Astrocyte (in vitro differentiated cells and primary cell): ENCODE results near the gene GRK5.

Experiments used
- EZH2 ChIP-seq: IDR thresholded peaks from 2 replicates; pipeline ENCODE4 v1.6.1; 2012; ENCODE audit warnings: mild to moderate bottlenecking, low read length, inconsistent platforms; ENCODE audit not compliant: insufficient read depth
- TF ChIP-seq, protein P1 (sequence below): IDR thresholded peaks from 2 replicates; pipeline ENCODE4 v1.5.1; 2011; ENCODE audit warnings: low read depth, mild to moderate bottlenecking, inconsistent platforms, low read length, moderate library complexity; ENCODE audit not compliant: insufficient read depth

DNA sequence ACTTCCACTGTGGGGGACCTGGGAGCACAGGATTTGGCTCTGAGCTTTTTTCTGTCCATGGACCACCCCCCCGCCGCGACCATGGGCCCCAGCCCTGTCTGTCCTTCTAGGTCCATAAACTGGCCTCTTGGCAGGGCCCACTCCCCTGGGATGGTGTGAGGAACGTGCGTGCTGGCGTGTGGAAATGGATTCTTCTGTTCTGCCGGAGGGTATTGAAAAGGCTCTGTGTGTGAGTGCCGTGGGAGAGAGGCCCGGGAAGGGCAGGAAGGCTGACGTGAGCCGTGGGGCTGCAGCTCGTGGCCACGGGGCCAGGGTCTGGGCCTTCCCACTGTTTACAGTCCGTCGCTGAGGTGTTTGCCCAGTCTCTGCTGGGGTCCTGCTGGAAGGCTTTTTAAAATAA, 123.7 kb downstream of the GRK5 start:
- no peak for TF ChIP-seq EZH2
- TF ChIP-seq, protein P1, sequence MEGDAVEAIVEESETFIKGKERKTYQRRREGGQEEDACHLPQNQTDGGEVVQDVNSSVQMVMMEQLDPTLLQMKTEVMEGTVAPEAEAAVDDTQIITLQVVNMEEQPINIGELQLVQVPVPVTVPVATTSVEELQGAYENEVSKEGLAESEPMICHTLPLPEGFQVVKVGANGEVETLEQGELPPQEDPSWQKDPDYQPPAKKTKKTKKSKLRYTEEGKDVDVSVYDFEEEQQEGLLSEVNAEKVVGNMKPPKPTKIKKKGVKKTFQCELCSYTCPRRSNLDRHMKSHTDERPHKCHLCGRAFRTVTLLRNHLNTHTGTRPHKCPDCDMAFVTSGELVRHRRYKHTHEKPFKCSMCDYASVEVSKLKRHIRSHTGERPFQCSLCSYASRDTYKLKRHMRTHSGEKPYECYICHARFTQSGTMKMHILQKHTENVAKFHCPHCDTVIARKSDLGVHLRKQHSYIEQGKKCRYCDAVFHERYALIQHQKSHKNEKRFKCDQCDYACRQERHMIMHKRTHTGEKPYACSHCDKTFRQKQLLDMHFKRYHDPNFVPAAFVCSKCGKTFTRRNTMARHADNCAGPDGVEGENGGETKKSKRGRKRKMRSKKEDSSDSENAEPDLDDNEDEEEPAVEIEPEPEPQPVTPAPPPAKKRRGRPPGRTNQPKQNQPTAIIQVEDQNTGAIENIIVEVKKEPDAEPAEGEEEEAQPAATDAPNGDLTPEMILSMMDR: no peak
